HG02973 (cell line): ENCODE measurements around the gene C16orf95.

Source experiments
- ATAC-seq: cut with Tn5 transposase; IDR thresholded peaks from one replicate; pipeline ENCODE4 v1.9.1; 2021; ENCODE audit warnings: moderate library complexity; ENCODE audit not compliant: unreplicated experiment

The C16orf95 gene

GRCh38 chr16:87295661-87296531 is 21.3 kb downstream of the C16orf95 start:
- ATAC-seq, result no peak

GRCh38 chr16:87295259-87295658 is 21.9 kb downstream of the C16orf95 start:
- no peak for ATAC-seq

DNA sequence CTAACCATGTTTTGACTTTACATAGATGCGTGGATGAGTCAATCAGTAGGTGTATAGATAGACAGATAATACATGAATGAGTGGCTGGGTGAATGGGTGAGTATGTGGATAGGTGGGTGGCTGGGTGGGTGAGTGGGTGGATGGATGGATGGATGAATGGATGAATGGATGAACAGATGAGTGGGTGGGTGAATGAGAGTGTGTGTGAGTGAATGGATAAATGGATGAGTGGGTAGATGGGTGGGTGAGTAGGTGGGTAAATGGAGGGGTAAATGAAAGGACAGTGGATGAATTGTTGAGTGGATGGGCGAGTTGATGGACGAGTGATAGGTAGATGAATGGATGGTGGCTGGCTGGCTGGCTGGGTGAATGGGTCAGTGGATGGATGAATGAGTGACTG is 23.2 kb downstream of the C16orf95 start:
- no peak for ATAC-seq

DNA sequence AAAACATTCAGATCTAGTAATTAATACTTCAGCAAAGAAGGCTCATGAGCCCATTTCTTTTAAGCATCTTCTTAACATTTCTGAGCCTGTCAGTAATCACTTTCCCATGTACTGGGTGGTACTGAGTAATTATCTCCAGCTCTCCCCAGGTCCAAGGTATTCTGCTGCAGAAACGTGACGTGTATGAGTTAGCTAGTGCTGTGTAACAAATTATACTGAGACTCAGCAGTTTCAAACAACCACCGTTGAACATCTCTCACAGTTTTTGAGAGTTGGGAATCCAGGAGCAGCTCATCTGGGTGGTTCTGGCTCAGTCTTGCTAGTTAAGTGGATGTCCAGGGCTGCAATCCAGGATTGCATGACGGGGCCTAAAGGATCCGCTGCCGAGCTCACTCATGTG is 25.2 kb downstream of the C16orf95 start:
- no peak for ATAC-seq

DNA sequence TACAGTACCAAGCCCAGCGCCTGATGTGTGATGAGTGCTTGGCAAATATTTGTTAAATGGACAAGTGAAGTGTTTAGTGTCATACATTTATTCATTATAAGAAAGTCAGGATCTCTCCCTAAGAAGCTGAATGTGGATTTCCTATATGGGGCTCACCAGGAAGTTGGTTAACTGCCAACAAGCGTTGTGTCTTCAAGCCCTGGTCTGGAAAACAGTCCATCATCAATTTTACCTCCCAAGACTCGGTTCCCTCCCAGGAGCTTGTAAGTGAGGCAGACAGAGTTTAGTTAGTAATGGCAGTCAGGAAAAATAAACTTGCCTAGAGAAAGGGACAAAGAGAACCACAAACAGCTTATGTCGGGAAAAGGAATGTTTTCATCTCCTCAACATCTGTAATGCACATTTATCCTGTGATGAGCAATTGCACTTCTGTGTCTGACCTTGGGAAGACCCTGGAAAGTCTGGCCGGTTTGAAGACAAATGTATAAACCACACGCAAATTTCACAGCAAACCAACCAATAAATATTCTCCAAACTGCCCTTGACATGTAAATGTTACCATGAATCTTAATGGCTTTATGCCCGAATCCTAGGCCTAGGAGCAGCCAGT is 28.3 kb downstream of the C16orf95 start:
- no peak for ATAC-seq

DNA sequence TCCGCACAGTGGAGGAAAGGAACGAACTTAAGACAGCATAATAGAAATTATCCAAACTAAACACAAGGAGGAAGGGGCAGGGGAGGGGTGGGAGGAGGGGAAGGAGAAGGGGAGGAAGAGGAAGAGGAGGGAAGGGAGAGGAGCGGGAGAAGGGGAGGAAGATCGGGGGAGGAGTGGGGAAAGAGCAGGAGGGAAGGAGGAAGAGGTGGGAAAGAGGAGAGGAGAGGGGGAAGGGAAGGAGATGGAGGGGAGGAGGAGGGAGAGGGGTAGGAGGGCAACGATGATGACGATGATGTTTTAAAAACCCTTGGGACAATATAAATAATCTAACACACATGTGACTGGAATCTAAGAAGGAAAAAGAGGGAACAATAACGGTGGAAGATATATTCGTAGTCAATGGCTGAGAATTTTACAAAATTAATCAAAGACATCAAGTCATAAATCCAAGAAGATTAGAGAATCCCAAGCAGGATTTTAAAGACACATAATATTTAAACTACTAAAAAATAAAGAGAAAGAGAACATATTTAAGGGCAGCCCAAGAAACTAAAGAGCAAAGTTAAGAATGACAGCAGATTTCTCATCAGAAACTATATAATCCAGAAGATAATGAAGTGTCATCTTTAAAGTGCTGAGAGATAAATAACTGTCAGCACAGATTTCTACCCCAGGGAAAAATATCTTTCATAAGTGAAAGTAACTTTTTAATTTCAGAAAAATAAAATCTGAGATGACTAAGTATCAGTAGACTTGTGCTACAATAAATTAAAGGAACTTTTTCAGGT is 30.2 kb downstream of the C16orf95 start:
- no peak for ATAC-seq

- no peak for ATAC-seq
Observed at GRCh38 chr16:87284183-87284582, 33.0 kb downstream of the C16orf95 start.

GRCh38 chr16:87279094-87279658 is 38.0 kb downstream of the C16orf95 start:
- ATAC-seq, result no peak

GRCh38 chr16:87278191-87279093 is 38.8 kb downstream of the C16orf95 start:
- no peak for ATAC-seq

DNA sequence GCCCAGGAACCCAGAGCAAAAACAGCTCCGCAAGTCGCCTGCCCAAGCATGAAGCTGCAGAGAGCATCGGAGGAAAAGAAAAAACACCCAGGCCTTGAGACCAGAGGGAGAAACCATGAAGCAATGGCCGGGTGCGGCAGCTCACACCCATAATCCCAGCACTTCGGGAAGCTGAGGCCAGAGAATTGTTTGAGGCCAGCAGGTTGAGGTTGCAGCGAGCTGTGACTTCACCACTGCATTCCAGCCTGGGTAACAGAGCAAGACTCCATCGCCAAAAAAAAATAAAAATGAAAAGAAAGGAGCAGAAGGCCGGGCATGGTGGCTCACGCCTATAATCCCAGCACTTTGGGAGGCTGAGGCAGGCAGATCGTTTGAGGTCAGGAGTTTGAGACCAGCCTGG is 40.3 kb downstream of the C16orf95 start:
- no peak for ATAC-seq

- ATAC-seq, result no peak
Observed at GRCh38 chr16:87276091-87276701, 41.0 kb downstream of the C16orf95 start.

- no peak for ATAC-seq
Observed at GRCh38 chr16:87274794-87275193, 42.4 kb downstream of the C16orf95 start.

DNA sequence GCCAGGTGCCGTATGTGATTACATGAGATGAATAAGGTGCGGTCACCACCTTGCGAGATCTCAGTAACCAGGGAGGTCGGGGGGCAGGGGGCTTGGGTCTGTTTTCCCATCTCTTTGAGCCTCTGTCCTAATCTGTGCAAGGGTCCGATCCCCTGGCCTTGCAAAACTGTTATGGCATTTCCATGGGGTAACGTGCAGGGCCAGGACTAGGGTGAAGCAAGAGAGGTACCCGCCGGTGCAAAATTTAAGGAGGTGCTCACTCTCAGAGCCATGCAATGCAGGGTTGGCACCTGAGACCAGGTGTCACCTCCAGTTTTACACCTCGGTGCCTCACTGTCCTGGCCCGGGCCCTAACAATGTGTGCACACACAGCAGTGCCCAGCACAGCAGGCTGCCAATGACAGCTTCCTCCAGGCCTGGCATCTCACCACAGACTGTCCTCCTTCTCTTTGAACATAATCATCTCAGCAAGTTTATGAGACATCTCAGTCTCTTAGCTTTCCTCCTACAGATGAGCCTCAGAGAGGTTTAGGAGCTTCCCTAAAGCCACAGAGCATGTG is 43.6 kb downstream of the C16orf95 start:
- ATAC-seq, result no peak

GRCh38 chr16:87271256-87271655 is 45.9 kb downstream of the C16orf95 start:
- no peak for ATAC-seq

GRCh38 chr16:87267566-87267965 is 49.6 kb downstream of the C16orf95 start:
- no peak for ATAC-seq

- ATAC-seq, result no peak
Observed at GRCh38 chr16:87266846-87267245, 50.3 kb downstream of the C16orf95 start.

GRCh38 chr16:87265261-87265660 is 51.9 kb downstream of the C16orf95 start:
- ATAC-seq, result no peak

DNA sequence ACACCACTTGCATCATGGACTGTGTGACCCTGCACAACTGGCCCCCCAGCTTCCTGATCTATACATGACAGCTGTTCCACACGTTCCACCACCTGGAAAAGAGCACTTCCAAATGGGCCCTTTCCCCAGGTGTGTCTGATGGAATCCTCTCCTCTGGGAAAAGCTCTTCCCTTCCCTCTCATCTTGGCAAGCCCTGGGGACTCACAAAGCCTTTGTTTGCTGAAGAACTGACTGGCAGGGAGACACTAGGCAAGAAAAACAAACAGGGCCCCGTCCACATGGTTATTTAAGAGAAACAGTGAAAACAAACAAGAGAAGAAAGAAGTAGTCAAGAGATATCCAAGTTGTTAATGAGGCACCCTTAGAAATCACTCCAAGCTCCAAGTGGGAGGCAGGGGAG is 52.6 kb downstream of the C16orf95 start:
- ATAC-seq, result no peak

- no peak for ATAC-seq
Observed at GRCh38 chr16:87263418-87264052, 53.7 kb downstream of the C16orf95 start.
